ENCODE measurements around the gene HEATR5B. TPM values are rescaled to one million over a fixed set of nuclear protein-coding genes. Genes with fewer than 3 reads are reported as not detected.
A peak's percentile ranks its signal among the peaks of the same experiment; 100 is the strongest.

Gene HEATR5B
- total RNA-seq, 1 experiment from 2014 or later: 13.1 TPM

- POLR2A ChIA-PET (ENCODE audit: low non-redundant PET): interaction anchor here (0.6 to 0.7 kb wide), 2 partner anchors 129 to 278 kb away, joined by 3 to 6 read pairs; no protein-coding TSS in a partner anchor
- intact Hi-C loops (cut with micrococcal nuclease; ENCODE audit: unreplicated experiment): no loop called here
Observed at GRCh38 chr2:36966370-36967235, 117.6 kb downstream of the HEATR5B start, which contains the start of gene STRN. Gene STRN, minus strand, starts transcription at chr2:36966536. Its CDS starts 73 bp downstream, at chr2:36966463.

GRCh38 chr2:36965751-36966369 lies 118.3 kb downstream of the HEATR5B start:
- Histone ChIP-seq H3K4me1 (ENCODE audit: insufficient read depth, low read length, poor library complexity, severe bottlenecking) (peaks cover 31% of the 10 kb centered on the region), H3K9me3 (ENCODE audit: low read depth, low read length, poor library complexity, severe bottlenecking) (no peaks in the 10 kb centered on the region), H3K27ac (ENCODE audit: low read depth, low read length, poor library complexity, severe bottlenecking) (peak overlapping the region; percentile 90), H3K27me3 (replicated peaks; ENCODE audit: insufficient read depth, low read depth, low read length, poor library complexity) (no peaks in the 10 kb centered on the region), H3K36me3 (ENCODE audit: insufficient read depth, low read length, poor library complexity, severe bottlenecking) (no peaks in the 10 kb centered on the region), H3K4me3 (ENCODE audit: low read depth, low read length, poor library complexity, severe bottlenecking) (peak overlapping the region; percentile 98)
- CTCF ChIA-PET: no interaction called here
- intact Hi-C loops (cut with micrococcal nuclease; ENCODE audit: unreplicated experiment): no loop called here
- no TSS peak for BruUV-seq (replicated peaks)
- TF ChIP-seq EZH2 (IDR thresholded peaks at IDR 0.05; ENCODE audit: borderline replicate concordance, low read depth, low read length, poor library complexity, severe bottlenecking) (no peak), CTCF (conservative IDR thresholded peaks at IDR 0.05; ENCODE audit: low read depth, low read length) (no peak)
- peak; percentile 30 for DNase-seq (ENCODE audit: low spot score)
- POLR2A ChIA-PET (ENCODE audit: low non-redundant PET): interaction anchor here (0.6 to 0.7 kb wide), 2 partner anchors 129 to 278 kb away, joined by 3 to 6 read pairs; no protein-coding TSS in a partner anchor

More at GRCh38 chr2:36966370-36967235, 117.6 kb downstream of the HEATR5B start, which contains the start of gene STRN:
- Histone ChIP-seq H3K4me3 (ENCODE audit: low read depth, low read length, poor library complexity, severe bottlenecking) (peak within 1 kb of the TSS; percentile 98), H3K4me1 (ENCODE audit: insufficient read depth, low read length, poor library complexity, severe bottlenecking) (peaks cover 31% of the 10 kb centered on the region), H3K9me3 (ENCODE audit: low read depth, low read length, poor library complexity, severe bottlenecking) (no peaks in the 10 kb centered on the region), H3K27ac (ENCODE audit: low read depth, low read length, poor library complexity, severe bottlenecking) (peak within 1 kb of the TSS; percentile 90), H3K27me3 (replicated peaks; ENCODE audit: insufficient read depth, low read depth, low read length, poor library complexity) (no peaks in the 10 kb centered on the region), H3K36me3 (ENCODE audit: insufficient read depth, low read length, poor library complexity, severe bottlenecking) (no peaks in the 10 kb centered on the region)
- CTCF ChIA-PET: no interaction called here
- peak; percentile 98 for DNase-seq (ENCODE audit: low spot score)
- TF ChIP-seq CTCF (conservative IDR thresholded peaks at IDR 0.05; ENCODE audit: low read depth, low read length) (no peak), EZH2 (IDR thresholded peaks at IDR 0.05; ENCODE audit: borderline replicate concordance, low read depth, low read length, poor library complexity, severe bottlenecking) (no peak)
- TSS peak; percentile 86 for BruUV-seq (replicated peaks)

- peak overlapping the region; percentile 90 for H3K27ac ChIP-seq (ENCODE audit: low read depth, low read length, poor library complexity, severe bottlenecking)
- ChIA-PET POLR2A (ENCODE audit: low non-redundant PET) (no interaction called here), CTCF (no interaction called here)
- H3K4me3 ChIP-seq (ENCODE audit: low read depth, low read length, poor library complexity, severe bottlenecking): peak overlapping the region; percentile 98
- intact Hi-C loops (cut with micrococcal nuclease; ENCODE audit: unreplicated experiment): no loop called here
- no peak for DNase-seq (ENCODE audit: low spot score)
- H3K36me3 ChIP-seq (ENCODE audit: insufficient read depth, low read length, poor library complexity, severe bottlenecking): no peaks in the 10 kb centered on the region
- no peaks in the 10 kb centered on the region for H3K27me3 ChIP-seq (replicated peaks; ENCODE audit: insufficient read depth, low read depth, low read length, poor library complexity)
- no peak for TF ChIP-seq EZH2 (IDR thresholded peaks at IDR 0.05; ENCODE audit: borderline replicate concordance, low read depth, low read length, poor library complexity, severe bottlenecking)
- TF ChIP-seq CTCF (conservative IDR thresholded peaks at IDR 0.05; ENCODE audit: low read depth, low read length): no peak
- H3K9me3 ChIP-seq (ENCODE audit: low read depth, low read length, poor library complexity, severe bottlenecking): no peaks in the 10 kb centered on the region
- TSS peak; percentile 38 for BruUV-seq (replicated peaks)
- peaks cover 31% of the 10 kb centered on the region for H3K4me1 ChIP-seq (ENCODE audit: insufficient read depth, low read length, poor library complexity, severe bottlenecking)
Observed at GRCh38 chr2:36965206-36965605, 119.0 kb downstream of the HEATR5B start.

All from A673 (cell line).